ENCODE results near the gene HAAO.

The HAAO gene

GRCh38 chr2:42767080-42767898 lies 25.1 kb downstream of the HAAO start:
- DNase-seq = no peak

- DNase-seq = no peak
Observed at GRCh38 chr2:42765686-42766085, 26.7 kb downstream of the HAAO start.

- no peak for DNase-seq
Observed at GRCh38 chr2:42764901-42765300, 27.5 kb downstream of the HAAO start.

- DNase-seq = no peak
Observed at GRCh38 chr2:42764096-42764495, 28.3 kb downstream of the HAAO start, which contains the start of gene OXER1. Gene OXER1 (minus strand): TSS chr2:42764135. CDS start chr2:42764062, 73 bp downstream.

- DNase-seq = no peak
Observed at GRCh38 chr2:42762823-42763804, 29.3 kb downstream of the HAAO start.

- no peak for DNase-seq
Observed at GRCh38 chr2:42762155-42762554, 30.2 kb downstream of the HAAO start.

GRCh38 chr2:42761554-42761953 lies 30.8 kb downstream of the HAAO start:
- DNase-seq = no peak

- no peak for DNase-seq
Observed at GRCh38 chr2:42758751-42759150, 33.6 kb downstream of the HAAO start.

- no peak for DNase-seq
Observed at GRCh38 chr2:42757981-42758740, 34.2 kb downstream of the HAAO start.

GRCh38 chr2:42756966-42757513 lies 35.3 kb downstream of the HAAO start:
- DNase-seq = no peak

GRCh38 chr2:42756150-42756775 lies 36.1 kb downstream of the HAAO start:
- no peak for DNase-seq

GRCh38 chr2:42755191-42755880 lies 37.0 kb downstream of the HAAO start:
- no peak for DNase-seq

- no peak for DNase-seq
Observed at GRCh38 chr2:42754776-42755140, 37.6 kb downstream of the HAAO start.

- no peak for DNase-seq
Observed at GRCh38 chr2:42754021-42754775, 38.2 kb downstream of the HAAO start.

- DNase-seq = no peak
Observed at GRCh38 chr2:42752816-42753813, 39.3 kb downstream of the HAAO start.

- DNase-seq = no peak
Observed at GRCh38 chr2:42752314-42752713, 40.1 kb downstream of the HAAO start.

- no peak for DNase-seq
Observed at GRCh38 chr2:42748840-42749239, 43.5 kb downstream of the HAAO start.

GRCh38 chr2:42747422-42747821 lies 45.0 kb downstream of the HAAO start:
- DNase-seq = no peak

GRCh38 chr2:42744545-42745082 lies 47.8 kb downstream of the HAAO start:
- no peak for DNase-seq

All from central memory CD4-positive, alpha-beta T cell (primary cell).